SK-N-MC (cell line): ENCODE data around the gene FIBIN.

Source experiments
- EZH2 ChIP-seq: fragments of 200-600 bp; sonication (generic); IDR thresholded peaks from one replicate; pipeline ENCODE4 v1.6.1; 2017; ENCODE audit warnings: antibody characterized with exemption
- FOXP2 ChIP-seq: optimal IDR thresholded peaks from 2 replicates; pipeline ENCODE3; 2011; ENCODE audit warnings: mild to moderate bottlenecking, moderate library complexity; ENCODE audit not compliant: insufficient read depth; ENCODE audit errors: extremely low read length, control extremely low read depth
- POLR2AphosphoS5 ChIP-seq: IDR thresholded peaks from 2 replicates; pipeline ENCODE4 v1.6.1; 2012; ENCODE audit warnings: mild to moderate bottlenecking, low read depth, low read length, borderline replicate concordance

DNA sequence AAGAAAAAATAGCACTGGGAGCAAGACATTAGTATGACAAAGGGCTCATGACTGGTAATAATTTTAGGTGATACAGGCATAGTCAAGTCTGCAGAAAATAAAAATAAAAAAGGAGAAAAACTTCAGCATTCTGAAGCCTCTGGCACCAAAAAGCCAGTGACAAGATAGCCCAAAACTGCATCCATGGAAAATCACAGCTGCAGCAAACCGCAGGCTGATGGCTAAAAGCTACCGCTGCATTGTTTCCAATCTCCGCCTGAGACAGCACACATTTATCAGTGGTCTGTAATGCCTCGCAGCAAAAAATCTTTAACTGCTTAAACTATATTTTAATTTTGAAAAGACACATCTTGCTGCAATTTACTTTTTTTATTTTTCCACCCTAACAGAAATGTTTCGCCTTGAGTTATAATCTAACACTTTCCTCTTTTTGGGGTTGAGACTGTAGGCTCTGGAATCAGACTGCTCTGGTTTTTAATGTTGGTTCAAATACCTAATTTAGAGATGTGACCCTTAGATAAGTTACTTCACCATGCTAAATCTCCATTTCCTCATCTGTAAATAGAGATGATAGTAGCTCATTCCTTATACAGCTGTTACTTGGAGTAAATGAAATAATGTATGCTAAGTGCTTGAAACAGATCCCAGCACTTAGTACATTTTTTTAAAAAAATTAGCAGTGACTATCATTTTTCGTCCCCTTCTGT is 42.0 kb upstream of the FIBIN start:
- no peak for TF ChIP-seq EZH2
- no peak for TF ChIP-seq POLR2AphosphoS5
- no peak for TF ChIP-seq FOXP2
